Measurements from ENCODE around the gene CLEC1A.

GRCh38 chr12:10086387-10086786 is 12.4 kb downstream of the CLEC1A start:
- TF ChIP-seq CTCF (conservative IDR thresholded peaks at IDR 0.05; ENCODE audit: low read length) (no peak), EZH2phosphoT487 (IDR thresholded peaks at IDR 0.05; ENCODE audit: borderline replicate concordance, low read depth, low read length) (no peak)
